Measurements from ENCODE around the gene ONECUT3.

The ONECUT3 gene

DNA sequence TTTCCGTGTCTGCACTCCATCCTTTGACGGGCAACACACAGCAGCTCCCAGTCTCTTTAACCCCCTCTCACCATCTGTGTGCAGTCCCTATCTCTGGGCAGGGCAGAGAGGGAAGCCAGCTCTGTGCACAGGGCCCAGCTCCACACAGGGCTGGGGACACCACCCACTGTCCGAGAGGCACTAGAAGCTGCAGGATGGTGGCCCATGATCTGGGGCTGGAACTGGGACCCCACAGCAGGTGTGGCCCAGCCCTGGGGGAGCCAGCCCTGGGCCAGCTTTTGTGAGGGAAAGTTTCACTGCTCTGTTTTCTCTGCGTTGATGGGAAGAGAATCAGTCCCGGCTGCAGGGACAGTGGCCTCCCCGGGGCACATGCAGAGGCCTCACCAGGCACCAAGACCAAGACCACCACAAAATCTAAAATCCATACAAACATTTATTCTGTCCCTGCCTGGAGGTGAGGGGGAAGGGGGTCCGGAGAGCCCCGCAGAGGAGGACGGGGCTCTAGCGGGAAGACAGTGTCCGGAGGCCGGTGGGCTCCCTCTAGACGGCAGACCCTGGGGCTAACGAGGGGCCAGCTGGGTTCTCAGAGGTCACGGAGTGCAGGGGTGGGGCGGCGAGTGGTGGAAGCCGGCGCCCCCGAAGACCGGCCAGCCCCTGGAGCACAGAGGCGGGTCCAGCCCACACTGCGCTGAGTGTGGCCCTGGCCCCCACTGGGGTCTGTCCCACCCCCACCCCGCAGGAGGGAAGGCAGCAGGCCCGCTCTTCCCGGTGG is 61.7 kb downstream of the ONECUT3 start:
- DNase-seq (ENCODE audit: low read depth in 3 of 3), result no peak

DNA sequence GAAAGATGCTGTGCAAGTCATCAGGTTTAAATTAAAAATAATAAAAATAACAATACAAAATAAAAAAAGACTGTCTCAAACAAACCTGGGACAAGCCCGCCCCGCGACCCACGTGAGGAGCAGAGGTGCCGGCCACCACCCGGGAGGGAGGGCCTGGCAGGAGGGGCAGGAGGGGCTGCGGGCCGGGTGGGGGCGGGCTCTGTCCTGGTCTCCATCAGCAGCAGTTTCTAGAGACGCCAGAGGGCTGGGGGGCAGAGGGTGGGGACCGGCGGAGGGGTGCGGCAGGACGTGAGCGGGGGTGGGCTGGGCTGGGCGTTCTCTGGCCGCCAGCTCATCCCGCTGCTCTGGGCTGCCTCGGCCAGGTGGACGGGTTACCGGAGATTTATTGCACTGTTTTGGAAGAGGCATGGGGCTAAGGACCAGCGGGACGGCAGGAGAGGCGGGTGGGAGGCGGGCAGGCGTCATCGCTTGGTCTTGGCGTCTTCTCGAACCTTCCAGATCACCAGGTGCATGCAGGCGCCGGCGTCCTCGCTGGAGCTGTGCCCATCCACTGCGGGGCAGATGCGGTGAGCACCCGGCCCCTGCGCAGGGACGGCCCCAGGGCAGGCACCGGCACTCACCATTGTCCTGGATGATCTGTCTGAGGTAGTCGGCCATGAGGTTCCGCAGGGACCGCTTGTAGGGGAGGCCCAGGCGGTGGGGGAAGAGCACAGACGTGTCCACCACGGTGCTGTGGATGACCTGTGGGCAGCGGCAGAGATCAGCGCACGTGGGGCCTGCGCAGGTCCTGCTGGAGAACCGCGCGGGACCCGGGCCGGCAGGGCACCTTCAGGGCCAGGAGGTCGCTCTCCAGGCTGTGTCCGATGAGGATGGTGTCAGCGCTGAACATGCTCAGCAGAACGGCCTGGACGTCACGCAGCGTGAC is 62.6 kb downstream of the ONECUT3 start:
- DNase-seq (ENCODE audit: low read depth in 3 of 3), result no peak

DNA sequence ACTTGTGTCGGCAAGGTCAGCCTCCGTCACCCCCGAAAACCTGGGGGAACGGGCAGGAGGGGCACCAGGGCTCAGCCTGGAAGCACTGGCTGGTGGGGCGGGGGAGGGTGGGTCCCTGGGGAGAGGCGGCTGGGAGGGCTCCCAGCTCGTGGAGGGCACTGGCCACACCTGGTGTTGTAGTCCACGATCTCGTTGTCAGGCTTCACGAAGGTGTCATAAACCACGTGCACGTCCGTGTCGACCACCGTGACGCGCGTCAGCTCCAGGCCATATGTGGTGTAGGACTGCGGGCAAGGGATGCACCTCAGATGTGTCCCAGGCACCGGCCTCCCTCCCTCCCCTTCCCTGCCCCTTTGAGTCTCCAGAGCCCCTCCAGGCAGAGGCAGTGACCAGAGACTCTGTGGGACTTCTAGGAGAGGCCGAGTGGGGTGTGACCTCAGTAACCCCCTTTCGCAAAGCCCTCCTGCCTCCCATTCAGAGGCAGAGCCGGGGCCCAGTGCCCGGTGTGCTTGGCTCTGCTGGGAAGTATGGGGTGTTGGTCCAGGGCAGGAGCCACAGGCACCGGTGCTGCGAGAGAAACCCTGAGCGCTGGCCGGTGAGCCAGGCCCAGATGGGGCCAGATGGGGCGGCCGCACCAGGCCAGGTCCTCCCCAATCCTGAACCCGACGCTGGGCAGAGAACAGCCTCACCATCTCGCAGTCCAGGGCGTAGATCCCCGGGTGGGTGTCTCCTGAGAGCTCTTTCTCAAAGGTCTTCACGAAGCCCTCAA is 63.4 kb downstream of the ONECUT3 start:
- DNase-seq (ENCODE audit: low read depth in 3 of 3), result no peak

DNA sequence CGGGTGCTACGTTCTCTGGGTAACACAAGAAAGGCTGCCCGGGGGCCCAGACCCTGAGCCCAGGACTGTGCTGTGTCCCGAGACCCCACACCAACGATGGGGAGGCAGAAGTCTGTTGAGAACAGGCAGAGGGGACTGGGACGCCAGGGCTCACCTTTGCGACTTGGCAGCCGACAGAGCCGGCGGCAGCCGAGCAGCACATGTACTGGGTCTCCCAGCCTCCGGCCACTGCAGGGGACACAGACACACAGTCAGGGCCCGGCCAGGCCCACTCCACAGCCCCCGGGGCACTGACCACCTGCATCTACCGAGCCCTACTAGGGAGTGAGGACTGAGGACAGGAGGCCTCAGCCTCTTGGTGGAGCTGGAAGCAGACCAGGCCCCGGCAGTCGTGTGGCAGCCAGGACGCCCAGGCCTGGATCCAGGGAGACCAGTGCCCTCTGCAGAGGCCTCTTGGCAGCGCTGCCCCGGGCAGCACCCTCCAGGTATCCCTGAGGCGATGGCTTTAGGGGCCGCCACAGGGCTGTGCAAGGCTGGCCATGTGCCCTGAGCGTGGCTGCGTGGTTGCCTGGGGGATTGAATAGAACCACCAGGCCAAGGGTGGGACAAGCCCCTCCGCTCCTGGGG is 64.4 kb downstream of the ONECUT3 start:
- no peak for DNase-seq (ENCODE audit: low read depth in 3 of 3)

DNA sequence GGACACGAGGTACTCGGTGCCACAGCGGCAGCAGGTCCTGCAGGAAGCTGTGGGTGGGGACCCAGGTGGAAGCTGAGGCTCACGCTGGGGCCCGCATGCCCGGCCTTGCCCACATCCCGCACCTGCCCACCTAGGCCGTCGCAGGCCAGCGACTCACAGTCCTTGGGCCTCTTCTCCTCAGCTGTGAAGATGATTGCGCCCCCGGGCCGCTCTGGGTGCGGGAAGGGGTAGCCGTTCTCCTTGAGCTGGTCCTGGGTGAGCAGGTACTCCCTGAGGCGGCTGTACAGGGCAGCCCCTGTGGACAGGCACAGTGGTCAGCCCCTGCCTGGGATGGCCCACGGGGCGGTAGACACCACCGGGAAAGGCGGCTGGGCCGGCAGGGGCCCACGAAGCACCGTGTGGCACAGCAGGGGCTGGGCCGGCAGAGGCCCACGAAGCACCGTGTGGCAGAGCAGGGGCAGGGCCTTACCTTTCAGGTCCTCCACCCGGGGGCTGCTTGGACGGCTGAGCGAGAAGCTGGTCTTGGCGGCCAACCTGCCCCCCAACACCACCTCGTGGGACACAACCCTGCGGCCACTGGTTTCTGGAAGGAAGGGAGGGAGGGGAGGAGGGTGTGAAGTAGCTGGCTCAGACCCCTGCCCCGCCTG is 65.4 kb downstream of the ONECUT3 start:
- DNase-seq (ENCODE audit: low read depth in 3 of 3), result no peak

DNA sequence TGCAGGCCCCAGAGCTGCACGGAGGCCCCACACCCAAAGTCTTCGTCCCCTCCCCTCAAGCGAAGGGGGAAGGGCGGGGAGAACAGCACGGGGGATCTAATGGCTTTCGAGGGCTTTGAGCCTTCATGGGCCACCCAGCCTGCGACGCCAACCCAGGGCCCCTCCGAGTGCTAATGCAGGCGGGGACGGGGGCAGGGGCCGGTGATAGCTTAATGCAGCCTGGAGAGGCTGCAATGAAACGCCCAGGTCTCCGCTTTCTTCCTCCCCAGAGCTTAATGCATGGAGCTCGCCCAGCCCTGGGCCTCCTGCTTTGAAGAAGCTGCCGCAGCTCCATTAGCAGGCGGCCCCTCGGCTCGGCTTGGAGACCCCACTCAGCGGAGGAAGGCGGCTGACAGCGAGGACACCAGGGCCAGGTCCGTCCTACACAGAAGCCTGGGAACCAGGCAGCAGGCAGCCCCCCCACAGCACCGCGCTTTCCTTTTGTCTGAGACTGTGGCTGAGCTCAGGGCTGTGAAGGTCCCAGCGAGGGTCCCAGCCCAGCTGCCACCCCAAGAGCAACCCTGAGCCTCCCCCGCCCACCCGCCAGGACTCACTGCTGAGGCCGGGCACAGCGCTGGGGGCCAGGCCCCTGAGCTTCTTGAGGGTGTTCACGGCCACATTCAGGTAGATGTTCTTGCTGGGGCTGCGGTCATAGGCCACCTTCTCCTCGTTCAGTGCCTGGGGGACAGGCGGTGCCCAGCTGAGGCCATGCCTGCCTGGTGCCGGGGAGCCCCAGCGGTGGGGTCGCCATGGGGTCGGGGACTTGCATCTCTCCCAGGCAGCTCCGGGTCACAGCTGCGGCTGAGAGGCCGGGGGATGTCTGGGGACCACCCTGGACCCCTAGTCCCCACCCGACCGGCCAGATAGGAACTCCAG is 66.3 kb downstream of the ONECUT3 start:
- no peak for DNase-seq (ENCODE audit: low read depth in 3 of 3)

DNA sequence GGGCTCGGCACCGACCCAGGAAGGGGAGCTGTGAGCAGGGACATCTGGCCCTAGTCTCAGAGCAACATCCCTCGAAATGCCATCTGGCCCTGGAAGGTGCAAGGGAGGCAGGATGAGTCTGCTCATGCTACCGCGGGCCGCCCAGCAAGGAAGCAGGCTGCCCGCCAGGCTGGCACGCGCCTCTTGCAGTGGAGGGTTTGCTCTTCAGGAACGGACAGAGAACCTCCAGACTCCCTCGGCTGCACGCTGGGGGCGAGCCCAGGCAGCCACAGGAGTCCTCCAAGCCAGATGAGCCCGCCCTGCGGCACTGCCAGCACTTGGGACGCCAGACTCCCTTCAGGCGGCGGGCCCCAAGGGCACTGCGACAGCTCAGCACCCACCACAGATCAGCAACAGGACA is 68.9 kb downstream of the ONECUT3 start:
- no peak for DNase-seq (ENCODE audit: low read depth in 3 of 3)

DNA sequence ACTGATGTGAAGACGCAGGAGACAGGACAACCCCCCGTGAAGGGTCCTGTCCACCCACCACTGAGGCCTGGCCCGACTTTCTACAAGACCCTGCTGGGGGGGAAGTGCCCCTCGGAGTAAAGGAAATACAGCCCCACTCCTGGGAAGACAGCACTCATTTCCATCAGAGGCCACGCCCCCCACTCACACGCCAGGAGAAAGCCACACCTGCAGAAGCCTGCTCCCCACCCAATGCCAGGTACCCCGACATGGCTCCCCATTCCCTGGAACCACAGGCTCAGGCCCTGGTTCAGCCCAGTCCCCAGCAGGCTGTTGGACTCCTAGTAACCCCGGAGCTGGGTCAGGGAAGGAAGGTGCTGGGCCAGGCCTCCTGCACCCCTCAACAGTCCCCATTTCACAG is 69.7 kb downstream of the ONECUT3 start:
- no peak for DNase-seq (ENCODE audit: low read depth in 3 of 3)

DNA sequence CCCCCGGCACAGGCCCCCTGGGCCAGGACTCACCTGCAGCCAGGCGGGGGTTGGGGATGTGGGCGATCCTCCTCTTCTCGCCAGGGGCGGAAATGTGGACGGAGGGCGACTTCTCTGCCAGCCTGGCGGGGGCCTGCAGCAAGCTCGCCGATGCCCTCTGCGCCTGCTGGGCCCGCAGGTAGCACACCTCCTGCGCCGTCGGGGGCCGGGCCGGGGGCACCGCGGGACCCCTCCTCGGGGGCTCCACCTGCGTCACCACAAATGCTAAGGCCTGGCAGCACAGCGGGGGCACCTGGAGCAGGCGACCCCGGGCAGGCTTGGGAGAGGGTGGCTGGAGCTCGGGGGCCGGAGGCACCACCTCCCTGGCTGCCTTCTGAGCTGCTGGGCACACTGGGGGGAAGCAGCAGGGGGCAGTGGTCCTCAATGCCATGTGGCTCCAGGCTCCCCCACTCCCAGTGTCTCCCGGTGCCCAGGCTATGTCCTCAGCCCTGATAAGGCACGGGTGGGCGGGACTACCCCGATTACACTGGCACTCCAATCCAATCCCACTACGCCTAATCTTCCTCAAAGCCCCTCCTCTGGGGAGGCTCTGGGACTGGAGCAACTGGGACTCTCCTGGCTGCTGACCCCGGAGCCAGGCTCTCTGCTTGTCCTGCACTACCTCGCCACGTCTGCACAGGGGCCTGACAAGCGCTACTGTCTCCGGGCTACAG is 70.4 kb downstream of the ONECUT3 start:
- DNase-seq (ENCODE audit: low read depth in 3 of 3), result no peak

DNA sequence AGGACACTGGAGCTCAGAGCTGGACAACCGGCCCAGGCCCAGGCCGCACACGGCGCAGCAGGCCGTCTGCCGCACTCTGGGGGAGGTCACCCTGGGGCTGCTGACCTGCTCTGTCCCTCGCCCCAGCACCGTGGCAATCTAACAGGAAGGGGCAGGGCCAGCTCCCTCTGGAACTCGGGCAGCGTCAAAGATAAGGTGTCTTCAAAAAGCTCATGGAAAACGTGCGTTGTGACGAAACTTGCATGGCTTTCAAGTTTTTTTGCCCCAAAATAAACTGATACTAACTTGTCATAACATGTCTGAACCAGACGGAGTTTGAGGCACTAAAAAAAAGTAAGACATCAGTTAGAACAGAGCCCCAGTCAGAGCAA is 70.9 kb downstream of the ONECUT3 start:
- no peak for DNase-seq (ENCODE audit: low read depth in 3 of 3)

DNA sequence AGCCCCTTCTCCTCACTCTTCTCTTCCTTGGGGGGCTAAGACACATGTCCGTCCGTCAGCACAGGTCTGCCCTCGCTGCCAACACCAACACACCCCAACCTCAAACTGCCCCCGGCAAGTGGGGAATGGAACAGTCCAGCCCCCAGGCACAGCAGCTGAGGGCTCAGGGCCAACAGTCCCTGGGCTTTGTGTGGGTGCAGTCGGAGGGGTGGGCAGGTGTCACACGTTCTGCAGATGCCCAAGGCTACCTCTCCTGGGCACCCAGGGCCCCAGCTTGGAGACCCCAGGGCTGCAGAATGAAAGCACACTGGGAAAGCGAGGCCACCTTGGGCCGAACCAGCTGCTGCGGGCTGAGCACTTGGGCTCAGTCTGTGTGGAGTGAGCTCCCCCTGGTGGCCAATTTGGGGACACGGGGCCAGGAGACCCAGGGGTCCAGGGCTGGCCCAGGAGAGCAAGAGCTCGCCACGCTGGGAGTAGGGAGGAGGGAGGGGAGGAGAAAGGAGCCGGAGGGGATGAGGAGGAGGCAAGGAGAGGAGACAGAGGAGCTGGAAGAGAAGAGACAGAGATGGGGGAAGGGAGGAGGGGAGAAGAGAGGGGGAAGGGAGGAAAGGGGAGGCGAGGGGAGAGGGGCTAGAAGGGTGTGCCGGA is 72.7 kb downstream of the ONECUT3 start:
- DNase-seq (ENCODE audit: low read depth in 3 of 3), result peak; percentile 43 to 72 (median 58)

DNA sequence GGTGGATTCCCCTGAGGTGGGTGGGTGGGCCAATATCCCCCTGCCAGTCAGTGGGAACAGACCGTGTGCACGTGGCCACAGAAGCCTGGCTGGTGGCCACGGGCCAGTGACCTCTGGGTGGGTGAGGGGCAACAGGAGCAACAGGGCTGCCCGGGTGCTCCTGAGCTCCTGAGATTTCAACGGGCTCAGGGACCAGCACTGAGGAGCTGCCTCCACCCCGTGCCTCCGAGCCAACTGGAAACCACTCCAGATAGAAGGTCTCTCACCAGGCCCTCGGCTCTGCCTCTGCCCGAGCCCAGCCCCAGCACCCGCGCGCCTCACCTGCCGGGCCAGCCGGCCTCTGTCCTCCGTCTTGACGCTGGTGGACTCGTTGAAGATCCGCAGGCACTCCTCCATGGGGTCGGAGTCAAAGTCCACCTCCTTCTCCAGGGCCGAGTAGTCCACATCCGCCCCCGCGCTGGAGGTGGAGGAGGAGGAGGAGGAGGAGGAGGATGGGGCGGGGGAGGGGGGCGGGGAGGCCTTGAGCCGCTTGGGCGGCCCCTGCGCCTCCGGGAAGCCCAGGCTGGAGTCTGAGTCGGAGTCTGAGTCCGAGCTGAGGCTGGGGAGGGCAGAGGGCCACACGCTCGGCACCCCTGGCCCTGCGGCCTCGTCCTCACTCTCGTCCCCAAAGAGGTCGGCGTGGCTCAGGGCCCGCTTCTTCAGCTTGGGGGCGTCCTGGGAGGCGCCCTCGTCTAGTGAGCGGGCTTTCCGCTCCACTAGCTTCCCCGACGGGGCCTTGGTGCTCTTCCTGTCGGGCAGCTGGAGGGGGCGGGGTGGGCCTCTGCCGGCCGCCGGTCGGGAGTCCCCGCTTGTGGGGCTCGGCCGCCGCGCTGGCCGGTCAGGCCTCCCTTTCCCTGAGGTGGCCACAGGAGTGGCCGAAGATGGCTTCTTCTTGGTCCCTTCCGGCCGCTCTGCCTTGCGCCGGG is 73.5 kb downstream of the ONECUT3 start:
- DNase-seq (ENCODE audit: low read depth in 3 of 3), result no peak

DNA sequence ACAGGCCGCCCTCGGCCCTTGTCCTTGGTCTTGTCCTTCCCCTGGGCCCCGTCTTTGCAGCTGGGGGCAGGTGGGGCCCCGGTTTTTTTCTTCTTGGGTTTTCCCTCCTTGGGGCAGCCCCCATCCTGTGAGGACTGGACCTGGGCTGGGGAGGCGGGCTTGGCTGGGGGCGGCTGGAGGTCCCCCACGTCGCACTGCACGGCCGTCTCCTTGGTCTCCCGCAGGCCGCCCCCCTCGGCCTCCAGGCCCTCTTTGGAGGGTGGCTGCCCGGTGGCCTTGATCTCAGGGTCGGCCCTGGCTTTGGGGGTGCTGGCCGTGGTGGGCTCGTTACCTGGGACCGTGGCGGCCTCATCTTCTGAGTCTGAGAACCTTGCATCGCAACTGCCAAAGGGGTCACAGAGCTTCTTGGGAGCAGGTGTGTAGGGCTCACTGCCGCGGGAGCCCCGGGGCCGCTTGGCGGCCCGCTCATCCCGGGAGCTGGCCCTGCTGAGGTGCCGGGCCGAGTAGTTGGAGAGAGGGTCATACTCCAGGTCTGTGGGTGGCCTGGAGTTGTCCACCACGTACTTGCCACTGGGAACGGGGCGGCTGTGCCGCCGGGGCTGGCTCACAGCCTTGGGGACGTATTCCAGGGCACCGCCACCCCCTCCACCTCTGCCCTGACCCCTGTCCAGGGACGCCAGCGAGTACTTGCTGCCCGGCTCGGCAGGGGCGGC is 74.4 kb downstream of the ONECUT3 start:
- no peak for DNase-seq (ENCODE audit: low read depth in 3 of 3)

DNA sequence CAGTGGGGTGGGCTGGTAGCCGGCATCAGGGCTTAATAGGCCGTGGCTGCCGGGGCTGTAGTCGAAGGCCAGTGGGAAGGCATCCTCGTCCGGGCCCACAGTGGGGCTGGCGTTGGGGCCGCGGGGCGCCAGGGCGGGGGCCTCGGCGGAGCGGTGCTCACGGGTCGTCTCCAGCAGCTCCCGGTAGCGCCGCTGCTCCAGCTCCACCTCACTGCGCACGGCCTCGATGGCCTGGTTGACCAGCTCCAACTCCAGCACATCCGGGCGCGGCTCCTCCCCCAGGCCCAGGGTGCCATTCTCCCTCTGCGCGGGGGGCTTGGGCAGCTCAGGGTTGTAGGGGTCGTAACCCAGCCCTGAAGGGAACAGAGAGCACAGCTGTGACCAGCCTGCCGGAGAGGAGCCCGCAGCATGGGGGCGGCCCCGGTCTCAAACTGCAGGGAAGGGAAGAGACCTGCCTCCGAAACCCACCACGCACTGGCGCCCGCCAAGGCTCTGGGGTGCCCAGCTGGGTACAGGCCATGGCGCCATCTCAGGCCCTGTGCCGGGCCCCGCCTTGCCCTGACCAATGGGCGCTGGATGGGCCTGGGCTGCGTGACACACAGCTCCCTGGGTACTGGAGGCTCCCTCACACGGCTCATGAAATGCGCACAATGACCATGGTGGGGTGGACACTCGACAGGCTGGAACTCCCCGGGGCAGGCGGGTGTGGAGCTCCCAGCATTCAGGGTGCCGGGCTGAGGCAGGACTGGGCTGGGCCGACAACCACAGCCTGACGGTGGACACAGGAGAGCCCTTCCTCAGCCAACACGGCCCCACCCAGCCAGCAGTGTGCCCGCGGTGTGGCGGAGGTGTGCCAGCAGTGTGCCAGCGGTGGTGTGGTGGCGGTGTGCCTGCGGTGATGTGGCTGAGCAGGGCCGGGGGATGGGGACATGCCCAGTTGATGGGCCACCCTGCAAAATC is 75.3 kb downstream of the ONECUT3 start:
- no peak for DNase-seq (ENCODE audit: low read depth in 3 of 3)

DNA sequence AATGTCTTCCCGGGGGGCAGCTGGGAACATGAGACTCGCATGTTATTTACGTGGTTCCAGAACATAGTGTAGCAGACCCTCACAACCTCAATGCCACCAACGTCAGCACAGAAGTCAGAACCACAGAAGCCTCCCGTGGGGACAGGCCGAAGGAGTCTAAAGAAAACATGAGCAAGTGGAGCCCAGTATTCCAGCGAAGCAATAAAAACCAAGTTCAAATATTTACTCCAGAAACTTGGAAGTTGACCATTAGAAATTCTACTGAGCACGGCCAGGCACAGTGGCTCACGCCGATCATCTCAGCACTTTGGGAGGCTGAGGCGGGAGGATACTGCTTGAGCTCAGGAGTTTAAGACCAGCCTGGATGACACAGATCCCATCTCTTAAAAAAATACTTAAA is 76.7 kb downstream of the ONECUT3 start:
- no peak for DNase-seq (ENCODE audit: low read depth in 3 of 3)

DNA sequence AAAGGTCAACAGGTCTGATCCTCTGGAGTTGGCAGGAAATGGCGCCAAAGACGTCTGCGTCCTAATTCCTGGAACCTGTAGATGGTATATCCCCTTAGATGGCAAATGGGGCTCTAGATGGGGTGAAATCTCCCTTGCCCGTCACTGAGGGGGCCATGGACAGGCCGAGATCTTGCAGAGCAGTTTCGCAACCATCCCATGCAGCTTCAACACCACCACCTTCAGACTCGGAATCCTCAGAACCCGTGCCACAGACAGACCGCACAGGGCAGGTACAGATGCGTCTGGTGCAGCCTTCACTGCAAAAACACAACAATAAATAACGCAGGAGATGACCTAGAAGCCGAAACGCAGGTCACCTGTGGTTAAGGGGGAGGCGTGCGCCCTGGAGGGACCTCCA is 77.3 kb downstream of the ONECUT3 start:
- DNase-seq (ENCODE audit: low read depth in 3 of 3), result no peak
